SU-DHL-6 (cell line): ENCODE data around the gene MXI1.

Experiments used
- H2AFZ ChIP-seq: fragments of 200-600 bp; sonication (generic); 2 replicates; pipeline ENCODE4 v1.6.1; 2014; ENCODE audit warnings: low read depth, mild to moderate bottlenecking, moderate library complexity, mixed read lengths, antibody characterized with exemption, low read length; ENCODE audit not compliant: severe bottlenecking
- H3F3A ChIP-seq: fragments of 200-600 bp; shearing (Covaris generic); 2 replicates; pipeline ENCODE4 v1.6.0; 2016; ENCODE audit warnings: antibody characterized with exemption, mild to moderate bottlenecking; ENCODE audit not compliant: insufficient read depth
- H3K27ac ChIP-seq: fragments of 200-600 bp; sonication (generic); 2 replicates; pipeline ENCODE4 v1.5.1; 2016; ENCODE audit warnings: low read depth, mild to moderate bottlenecking, low read length, moderate library complexity, mixed read lengths
- H3K27me3 ChIP-seq: fragments of 200-600 bp; sonication (generic), shearing (Covaris generic); 2 replicates; pipeline ENCODE4 v1.6.0; 2014; ENCODE audit warnings: mild to moderate bottlenecking, low read length
- H3K36me3 ChIP-seq: fragments of 200-600 bp; sonication (generic); 2 replicates; pipeline ENCODE4 v1.6.1; 2014; ENCODE audit warnings: mild to moderate bottlenecking, low read length, mixed read lengths
- H3K4me2 ChIP-seq: fragments of 300-600, 200-600 bp; shearing (Covaris generic), sonication (generic); 2 replicates; pipeline ENCODE4 v1.6.0; 2014; ENCODE audit warnings: low read length, low read depth, mild to moderate bottlenecking; ENCODE audit not compliant: poor library complexity, severe bottlenecking
- H3K4me3 ChIP-seq: fragments of 200-600 bp; sonication (generic); 2 replicates; pipeline ENCODE4 v1.5.1; 2014; ENCODE audit warnings: antibody characterized with exemption, low read length, mild to moderate bottlenecking, mixed read lengths; ENCODE audit not compliant: insufficient read depth, poor library complexity, severe bottlenecking
- H3K79me2 ChIP-seq: fragments of 200-600 bp; sonication (generic); 2 replicates; pipeline ENCODE4 v1.6.1; 2014; ENCODE audit warnings: mild to moderate bottlenecking, low read length, moderate library complexity; ENCODE audit not compliant: insufficient read depth
- H3K9ac ChIP-seq: fragments of 200-600 bp; sonication (generic); 2 replicates; pipeline ENCODE4 v1.7.0; 2014; ENCODE audit warnings: mild to moderate bottlenecking, low read length
- H3K9me2 ChIP-seq: fragments of 200-600 bp; sonication (generic); replicated peaks from 2 replicates; pipeline ENCODE4 v1.6.1; 2014; ENCODE audit warnings: low read length; ENCODE audit not compliant: insufficient read depth
- H3K9me3 ChIP-seq: fragments of 200-600 bp; sonication (generic); 2 replicates; pipeline ENCODE4 v1.6.1; 2014; ENCODE audit warnings: low read length, mixed read lengths; ENCODE audit not compliant: insufficient read depth
- H4K20me1 ChIP-seq: fragments of 200-600 bp; sonication (generic); 2 replicates; pipeline ENCODE4 v1.6.1; 2014; ENCODE audit warnings: low read depth, mild to moderate bottlenecking, antibody characterized with exemption, low read length, moderate library complexity, mixed read lengths
- CTCF ChIP-seq: fragments of 200-600 bp; sonication (generic); IDR thresholded peaks from one replicate; pipeline ENCODE4 v1.5.1; 2017; ENCODE audit warnings: antibody characterized with exemption, mild to moderate bottlenecking, low read length, moderate library complexity; ENCODE audit not compliant: insufficient read depth, poor library complexity, severe bottlenecking
- EZH2phosphoT487 ChIP-seq: fragments of 200-600 bp; sonication (generic), shearing (Covaris generic); conservative IDR thresholded peaks from 2 replicates; pipeline ENCODE4 v1.6.1; 2018; ENCODE audit warnings: mild to moderate bottlenecking, antibody characterized with exemption, low read length, moderate library complexity, mixed read lengths

Gene MXI1

DNA sequence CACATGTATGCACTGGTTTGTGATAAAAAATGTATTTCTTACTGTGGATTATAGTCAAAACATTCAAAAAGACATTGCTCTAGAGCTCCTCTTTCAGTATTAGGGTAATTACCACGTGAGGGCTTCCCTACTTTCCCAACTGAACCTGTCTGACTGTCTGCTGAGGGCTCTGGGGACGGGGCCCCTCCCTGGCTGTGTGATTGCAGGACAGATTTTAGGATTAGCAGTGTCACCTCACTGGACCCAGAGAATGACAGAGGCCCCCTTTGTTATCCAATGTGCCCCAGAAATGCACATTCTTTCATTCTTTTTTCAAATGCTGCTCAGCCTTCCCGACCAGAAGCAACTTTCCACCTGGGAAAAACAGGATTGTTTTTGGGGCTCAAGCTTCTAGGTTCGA is 43.6 kb upstream of the MXI1 start:
- no peaks in the 10 kb centered on the region for H3K27me3 ChIP-seq
- TF ChIP-seq EZH2phosphoT487: no peak
- TF ChIP-seq CTCF: no peak
- no peaks in the 10 kb centered on the region for H3K79me2 ChIP-seq
- H3K9me2 ChIP-seq: no peaks in the 10 kb centered on the region
- H2AFZ ChIP-seq: no peak overlapping the region
- no peak overlapping the region for H3K4me3 ChIP-seq
- no peaks in the 10 kb centered on the region for H3K36me3 ChIP-seq
- no peak overlapping the region for H3K27ac ChIP-seq
- no peaks in the 10 kb centered on the region for H4K20me1 ChIP-seq
- no peak overlapping the region for H3K9ac ChIP-seq
- H3K4me2 ChIP-seq: no peak overlapping the region
- no peaks in the 10 kb centered on the region for H3F3A ChIP-seq
- no peaks in the 10 kb centered on the region for H3K9me3 ChIP-seq

DNA sequence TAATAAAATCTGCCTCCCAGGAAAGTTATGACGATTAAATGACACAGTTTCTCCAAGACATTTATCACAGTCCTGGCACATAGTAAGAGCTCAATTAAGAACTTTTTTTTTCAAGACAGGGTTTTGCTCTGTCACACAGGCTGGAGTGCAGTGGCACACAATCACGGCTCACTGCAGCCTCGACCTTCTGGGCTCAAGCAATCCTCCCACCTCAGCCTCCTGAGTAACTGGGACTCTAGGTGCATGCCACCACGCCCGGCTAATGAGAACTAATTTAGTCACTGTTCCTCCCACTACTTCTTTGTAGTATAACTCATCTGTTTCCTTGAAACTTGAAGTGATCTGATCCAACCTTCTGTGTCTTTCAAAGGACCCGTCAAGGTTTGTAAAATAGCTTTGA is 42.2 kb upstream of the MXI1 start:
- no peaks in the 10 kb centered on the region for H3K9me3 ChIP-seq
- H3F3A ChIP-seq: no peaks in the 10 kb centered on the region
- TF ChIP-seq EZH2phosphoT487: no peak
- TF ChIP-seq CTCF: no peak
- no peaks in the 10 kb centered on the region for H3K9me2 ChIP-seq
- H2AFZ ChIP-seq: no peak overlapping the region
- H3K4me2 ChIP-seq: no peak overlapping the region
- H3K9ac ChIP-seq: no peak overlapping the region
- H3K79me2 ChIP-seq: no peaks in the 10 kb centered on the region
- H3K27ac ChIP-seq: no peak overlapping the region
- no peaks in the 10 kb centered on the region for H3K27me3 ChIP-seq
- H3K36me3 ChIP-seq: no peaks in the 10 kb centered on the region
- no peaks in the 10 kb centered on the region for H4K20me1 ChIP-seq
- no peak overlapping the region for H3K4me3 ChIP-seq

DNA sequence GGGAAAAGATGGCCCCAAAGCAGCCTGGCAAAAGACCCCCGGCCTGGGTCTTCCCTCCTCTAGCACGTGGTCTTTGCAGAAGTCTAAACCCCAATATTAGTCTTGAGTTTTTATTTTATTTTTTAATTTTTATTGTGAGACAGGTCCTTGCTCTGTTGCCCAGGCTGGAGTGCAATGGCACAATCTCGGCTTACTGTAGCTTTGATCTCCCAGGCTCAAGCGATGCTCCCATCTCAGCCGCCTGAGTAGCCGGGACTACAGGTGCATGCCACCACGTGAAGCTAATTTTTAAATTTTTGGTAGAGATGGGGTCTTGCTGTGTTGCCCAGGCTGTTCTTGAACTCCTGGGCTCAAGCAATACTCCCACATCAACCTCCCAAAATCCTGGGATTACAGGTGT is 40.3 kb upstream of the MXI1 start:
- H3K27ac ChIP-seq: no peak overlapping the region
- no peaks in the 10 kb centered on the region for H3K9me2 ChIP-seq
- TF ChIP-seq CTCF (no peak), EZH2phosphoT487 (no peak)
- no peaks in the 10 kb centered on the region for H3K9me3 ChIP-seq
- no peaks in the 10 kb centered on the region for H3F3A ChIP-seq
- H3K27me3 ChIP-seq: no peaks in the 10 kb centered on the region
- H3K9ac ChIP-seq: no peak overlapping the region
- no peak overlapping the region for H3K4me3 ChIP-seq
- no peaks in the 10 kb centered on the region for H4K20me1 ChIP-seq
- no peaks in the 10 kb centered on the region for H3K79me2 ChIP-seq
- no peak overlapping the region for H3K4me2 ChIP-seq
- H3K36me3 ChIP-seq: no peaks in the 10 kb centered on the region
- no peak overlapping the region for H2AFZ ChIP-seq
